Stimulated activated CD4-positive, alpha-beta T cell treated with anti-CD3 and anti-CD28 coated beads, Interleukin-1b, Interleukin-23, amount 100 ng/mL, for 24 hours (primary cell): ENCODE results near the gene RPP30.
"Not testable (repeated sequence)": the region's sequence is repeated elsewhere in the genome, so short reads cannot be mapped to it uniquely, and the experiment has no call there.

Experiments
- DNase-seq, 4 experiments: peaks; one replicate each; pipeline ENCODE4 v3.0.0-alpha.2; 2020; ENCODE audit warnings: low read depth in 4 of 4, low spot score in 1 of 4

Gene RPP30

DNA sequence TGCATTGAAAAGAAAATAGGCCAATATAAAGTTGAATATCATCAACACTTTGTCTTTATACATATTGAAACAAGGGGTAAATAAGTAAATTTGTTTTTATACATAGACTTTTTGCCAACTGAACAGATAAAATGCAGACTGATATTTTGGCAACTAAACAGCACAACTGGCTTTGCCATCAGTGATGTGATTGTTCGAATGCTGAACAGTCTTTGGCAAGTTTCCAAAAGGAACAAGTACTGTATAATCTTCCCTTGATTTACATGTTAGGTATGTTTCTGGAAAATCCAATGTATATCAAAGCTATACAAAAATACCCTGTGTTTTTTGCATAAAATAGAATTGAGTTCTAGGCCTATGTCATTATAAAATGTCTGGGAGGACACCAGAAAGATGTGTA is 67.3 kb downstream of the RPP30 start:
- no peak for DNase-seq

DNA sequence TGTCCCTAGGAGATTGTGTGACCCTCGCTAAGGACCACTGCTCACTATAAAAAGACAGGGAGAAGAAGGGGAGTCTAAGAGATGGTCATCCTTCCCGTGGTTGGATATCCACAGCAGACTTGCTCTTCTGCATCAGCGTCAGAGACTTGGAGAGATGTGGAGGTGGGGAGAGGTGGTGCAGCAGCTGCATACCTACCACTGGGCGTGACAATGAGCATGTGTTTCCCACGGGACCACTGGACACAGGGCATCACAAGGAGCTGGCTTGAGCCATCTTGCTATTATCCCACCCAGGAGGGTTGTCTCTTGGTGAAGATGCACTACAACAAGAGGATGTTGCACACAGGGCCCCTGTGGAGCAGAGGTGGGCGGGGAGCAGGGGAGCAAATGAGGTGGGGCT is 67.9 kb downstream of the RPP30 start:
- DNase-seq, result no peak

DNA sequence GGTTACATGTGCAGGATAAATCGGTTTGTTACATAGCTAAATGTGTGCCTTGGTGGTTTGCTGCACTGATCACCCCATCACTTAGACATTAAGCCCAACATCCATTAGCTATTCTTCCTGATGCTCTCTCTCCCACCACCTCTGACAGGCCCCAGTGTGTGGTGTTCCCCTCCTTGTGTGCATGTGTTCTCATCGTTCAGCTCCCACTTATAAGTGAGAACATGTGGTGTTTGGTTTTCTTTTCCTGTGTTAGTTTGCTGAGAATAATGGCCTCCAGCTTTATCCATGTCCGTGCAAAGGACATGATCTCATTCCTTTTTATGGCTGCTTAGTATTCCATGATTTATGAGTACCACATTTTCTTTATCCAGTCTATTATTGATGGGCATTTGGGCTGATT is 71.2 kb downstream of the RPP30 start:
- DNase-seq, result not testable (repeated sequence)

DNA sequence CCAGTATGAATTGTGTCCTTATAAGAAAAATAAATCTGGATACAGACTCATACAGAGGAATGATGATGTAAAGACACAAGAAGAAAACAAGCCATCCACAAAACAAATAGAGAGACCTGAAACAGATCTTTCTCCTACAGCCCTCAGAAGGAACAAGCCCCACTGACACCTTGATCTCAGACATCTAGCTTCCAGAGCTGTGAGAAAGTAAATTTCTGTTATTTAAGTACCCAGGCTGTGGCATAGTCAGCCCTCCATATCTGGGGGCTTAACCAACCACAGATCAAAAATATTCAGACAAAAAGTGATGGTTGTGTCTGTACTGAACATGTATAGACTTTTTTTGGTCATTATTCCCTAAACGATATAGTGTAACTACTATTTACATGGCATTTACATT is 73.0 kb downstream of the RPP30 start:
- no peak for DNase-seq

DNA sequence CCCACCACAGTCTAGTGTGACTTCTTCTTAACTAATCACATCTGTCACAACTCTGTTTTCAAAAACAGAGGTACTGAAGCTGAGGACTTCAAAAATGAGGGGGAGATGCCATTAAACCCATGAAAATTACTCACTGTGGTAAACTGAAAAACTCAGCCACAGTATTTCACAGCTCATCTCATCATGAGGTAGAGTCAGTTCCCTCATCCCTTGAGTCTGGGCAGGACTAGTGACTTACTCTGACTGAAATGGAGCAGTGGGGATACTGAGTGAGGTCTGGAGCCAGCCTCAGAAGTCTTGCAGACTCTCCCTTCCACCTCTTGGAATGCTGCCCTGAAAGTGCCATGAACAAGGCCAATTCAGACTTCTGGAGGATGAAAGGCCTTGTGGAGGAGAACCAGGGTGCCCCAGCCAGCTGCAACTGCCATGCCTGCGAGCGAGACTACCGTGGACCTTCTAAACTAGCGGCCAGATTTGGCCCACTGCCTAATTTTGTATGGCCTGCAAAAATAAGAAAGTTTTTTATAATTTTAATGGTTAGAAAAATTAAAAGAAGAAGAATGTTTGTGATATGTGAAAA is 73.8 kb downstream of the RPP30 start:
- no peak for DNase-seq

DNA sequence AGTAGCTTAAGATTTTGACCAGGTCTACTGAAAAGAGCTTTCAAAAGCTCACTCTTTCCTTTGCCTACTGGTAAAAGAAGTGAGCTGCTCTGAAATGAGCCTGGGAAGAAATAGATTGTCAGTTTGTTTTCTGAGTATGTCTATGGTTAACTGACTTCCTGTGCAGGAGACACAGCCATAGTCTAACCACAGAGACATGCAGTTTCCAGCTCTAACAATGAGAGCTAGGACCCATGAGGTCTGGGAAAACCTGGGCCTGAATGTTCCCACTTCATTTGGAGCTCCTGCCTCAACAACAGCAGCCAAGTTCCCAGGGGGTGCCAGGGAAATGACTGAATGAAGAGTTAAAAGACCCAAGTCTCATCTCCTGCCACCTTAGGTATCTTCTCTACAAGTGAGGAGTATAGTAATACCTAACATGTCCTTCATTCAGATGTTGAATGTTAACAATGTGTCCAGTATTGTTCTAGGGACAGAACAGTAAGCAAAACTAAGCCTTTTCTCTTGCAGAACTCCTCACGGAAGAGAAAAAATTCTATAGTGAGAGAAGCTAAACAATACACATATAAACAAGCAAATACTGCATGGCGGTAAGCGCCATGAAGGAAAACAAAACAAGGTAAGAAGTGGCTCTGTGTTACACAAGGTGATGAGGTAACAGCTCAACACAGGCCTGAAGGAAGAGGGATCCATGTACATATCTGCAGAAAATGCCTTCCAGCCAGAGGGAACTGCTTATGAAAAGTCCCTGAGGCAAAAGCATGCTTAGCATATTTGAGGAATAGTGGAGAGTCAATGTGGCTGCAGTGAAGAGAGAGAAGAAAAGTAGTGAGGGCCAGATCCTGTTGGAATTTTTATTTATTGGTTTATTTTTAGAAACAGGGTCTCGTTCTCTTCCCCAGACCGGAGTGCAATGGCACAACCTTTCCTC is 75.5 kb downstream of the RPP30 start:
- no peak for DNase-seq
